H1 (cell line): Measurements from ENCODE around the gene MYLK. TPM values are rescaled to one million over a fixed set of nuclear protein-coding genes. Genes with fewer than 3 reads are reported as not detected.

Experiments used
- CBX5 ChIP-seq: fragments of 300-800, 300-1000 bp; sonication (generic); IDR thresholded peaks from 2 replicates; pipeline ENCODE4 v1.7.1; 2016; ENCODE audit warnings: antibody characterized with exemption, low read length, low read depth
- MAFK ChIP-seq: IDR thresholded peaks from 2 replicates; pipeline ENCODE4 v1.6.1; 2012; ENCODE audit warnings: low read depth, mild to moderate bottlenecking, improper control_type of control experiment, low read length
- NANOG ChIP-seq: IDR thresholded peaks from 2 replicates; pipeline ENCODE4 v1.6.1; 2011; ENCODE audit warnings: low read length, low read depth, mild to moderate bottlenecking, inconsistent platforms; ENCODE audit not compliant: insufficient read depth, poor library complexity, severe bottlenecking
- NRF1 ChIP-seq: IDR thresholded peaks from 2 replicates; pipeline ENCODE4 v1.6.1; 2011; ENCODE audit warnings: mild to moderate bottlenecking, low read depth, low read length, improper control_type of control experiment
- SIRT6 ChIP-seq: IDR thresholded peaks from one replicate; pipeline ENCODE4 v1.7.1; 2012; ENCODE audit warnings: low read length, inconsistent platforms
- polyA plus RNA-seq, 7 experiments: library from polyadenylated mRNA; depleted of rRNA in 3 of 7; stranded (reverse) in 5 of 7; unstranded in 2 of 7; fragments of >200 nt in 5 of 7; fragments of 200-250 nt in 2 of 7; gene quantifications; 1 replicate in 5 of 7; 2 replicates in 1 of 7; 4 replicates in 1 of 7; pipeline versions ENCODE4 v1.2.1 to v1.2.3, GENCODE V29; 2011 to 2013; ENCODE audit warnings: missing spikeins in 2 of 7, mixed read lengths in 2 of 7
- total RNA-seq: library from RNA; stranded (reverse); fragmentation: NEBNext Ultra II Directional; extraction: Animal tissue kit (Norgen Biotek cat#: 25700); gene quantifications from 2 replicates; pipeline ENCODE4 v1.2.1, GENCODE V29; 2021
- TF ChIP-seq, protein P1 (sequence below): IDR thresholded peaks from 2 replicates; pipeline ENCODE4 v1.6.1; 2012; ENCODE audit warnings: low read length, inconsistent platforms

The MYLK gene
- total and polyA plus RNA-seq, 2 of the 8 experiments (the other 6 are each of a cell fraction or from before 2014, with no cell fraction given) = 11.6 to 21.3 TPM

- TF ChIP-seq, protein P1, sequence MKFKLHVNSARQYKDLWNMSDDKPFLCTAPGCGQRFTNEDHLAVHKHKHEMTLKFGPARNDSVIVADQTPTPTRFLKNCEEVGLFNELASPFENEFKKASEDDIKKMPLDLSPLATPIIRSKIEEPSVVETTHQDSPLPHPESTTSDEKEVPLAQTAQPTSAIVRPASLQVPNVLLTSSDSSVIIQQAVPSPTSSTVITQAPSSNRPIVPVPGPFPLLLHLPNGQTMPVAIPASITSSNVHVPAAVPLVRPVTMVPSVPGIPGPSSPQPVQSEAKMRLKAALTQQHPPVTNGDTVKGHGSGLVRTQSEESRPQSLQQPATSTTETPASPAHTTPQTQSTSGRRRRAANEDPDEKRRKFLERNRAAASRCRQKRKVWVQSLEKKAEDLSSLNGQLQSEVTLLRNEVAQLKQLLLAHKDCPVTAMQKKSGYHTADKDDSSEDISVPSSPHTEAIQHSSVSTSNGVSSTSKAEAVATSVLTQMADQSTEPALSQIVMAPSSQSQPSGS = no peak
- TF ChIP-seq SIRT6 (no peak), NANOG (no peak), MAFK (no peak), CBX5 (no peak), NRF1 (no peak)
These were observed 5.3 kb downstream of the MYLK start (continued) for GRCh38 chr3:123878807-123879206.
